Colonic mucosa (tissue), 4 donors: ENCODE data around the gene FGF23. TPM values are rescaled to one million over a fixed set of nuclear protein-coding genes. Genes with fewer than 3 reads are reported as not detected.

ENCODE experiments used
- DNase-seq: peaks from one replicate; pipeline ENCODE4 v3.0.0-alpha.2; 2020
- H3K27ac ChIP-seq: fragments of 200-600 bp; one replicate; pipeline ENCODE4 v1.8.0; 2021
- H3K27me3 ChIP-seq: fragments of 200-600 bp; one replicate; pipeline ENCODE4 v1.8.0; 2021
- H3K36me3 ChIP-seq: fragments of 200-600 bp; one replicate; pipeline ENCODE4 v1.8.0; 2021
- H3K4me1 ChIP-seq: fragments of 200-600 bp; one replicate; pipeline ENCODE4 v1.8.0; 2021; ENCODE audit warnings: mild to moderate bottlenecking
- H3K4me3 ChIP-seq: fragments of 200-600 bp; one replicate; pipeline ENCODE4 v1.8.0; 2021
- H3K9ac ChIP-seq, 2 donors: one replicate each; pipeline ENCODE4 v1.7.0; 2013; ENCODE audit warnings: control low read depth in 2 of 2, low read depth in 2 of 2, low read length in 2 of 2
- H3K9me3 ChIP-seq: fragments of 200-600 bp; one replicate; pipeline ENCODE4 v1.8.0; 2021
- intact Hi-C: fragments of 100-400 bp; cut with DNase I; formaldehyde crosslinking; loops from one replicate; pipeline ENCODE4 v1.14.1; 2022
- total RNA-seq, 2 donors: library from RNA; stranded (reverse); fragmentation: NEBNext Ultra II Directional in 1 of 2; extraction: Animal tissue kit (Norgen Biotek cat#: 25700) in 1 of 2; gene quantifications; one replicate each; pipeline ENCODE4 v1.2.1, GENCODE V29; 2021
- TF ChIP-seq, protein P1 (sequence below): fragments of 200-600 bp; IDR thresholded peaks from one replicate; pipeline ENCODE4 v1.8.0; 2022; ENCODE audit warnings: antibody characterized with exemption, mild to moderate bottlenecking
- donor health status: healthy.
- donor health status: DM: no; HTN: no; CAD: no.
- donor health status: DM: no; HTN: no; CAD: no.

The FGF23 gene
- total RNA-seq, 2 donors from 2014 or later: not detected

DNA sequence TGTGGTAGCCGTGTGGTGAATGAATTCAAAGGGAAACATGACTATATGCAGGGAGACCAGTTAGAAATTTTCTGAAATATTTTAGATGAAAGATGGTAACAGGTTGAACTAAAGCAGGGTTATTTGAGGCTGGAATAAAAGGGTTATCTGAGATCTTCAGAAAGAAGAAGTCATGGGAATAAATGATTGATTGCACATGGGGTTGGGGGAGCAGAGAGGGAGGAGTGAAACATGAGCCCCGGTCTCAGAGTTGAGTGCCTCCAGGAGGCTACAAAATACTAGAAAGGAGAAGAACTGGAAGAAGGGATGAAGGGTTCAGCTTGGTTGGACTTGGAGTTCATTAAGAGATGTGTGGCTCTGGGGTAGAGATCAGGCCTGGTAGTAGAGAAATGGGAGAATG, 16.3 kb upstream of the FGF23 start:
- Histone ChIP-seq H3K36me3 (no peaks in the 10 kb centered on the region), H3K4me3 (no peak overlapping the region), H3K27ac (no peak overlapping the region), H3K4me1 (no peaks in the 10 kb centered on the region), H3K9me3 (no peaks in the 10 kb centered on the region), H3K27me3 (no peaks in the 10 kb centered on the region), H3K9ac (no peak overlapping the region)
- TF ChIP-seq, protein P1, sequence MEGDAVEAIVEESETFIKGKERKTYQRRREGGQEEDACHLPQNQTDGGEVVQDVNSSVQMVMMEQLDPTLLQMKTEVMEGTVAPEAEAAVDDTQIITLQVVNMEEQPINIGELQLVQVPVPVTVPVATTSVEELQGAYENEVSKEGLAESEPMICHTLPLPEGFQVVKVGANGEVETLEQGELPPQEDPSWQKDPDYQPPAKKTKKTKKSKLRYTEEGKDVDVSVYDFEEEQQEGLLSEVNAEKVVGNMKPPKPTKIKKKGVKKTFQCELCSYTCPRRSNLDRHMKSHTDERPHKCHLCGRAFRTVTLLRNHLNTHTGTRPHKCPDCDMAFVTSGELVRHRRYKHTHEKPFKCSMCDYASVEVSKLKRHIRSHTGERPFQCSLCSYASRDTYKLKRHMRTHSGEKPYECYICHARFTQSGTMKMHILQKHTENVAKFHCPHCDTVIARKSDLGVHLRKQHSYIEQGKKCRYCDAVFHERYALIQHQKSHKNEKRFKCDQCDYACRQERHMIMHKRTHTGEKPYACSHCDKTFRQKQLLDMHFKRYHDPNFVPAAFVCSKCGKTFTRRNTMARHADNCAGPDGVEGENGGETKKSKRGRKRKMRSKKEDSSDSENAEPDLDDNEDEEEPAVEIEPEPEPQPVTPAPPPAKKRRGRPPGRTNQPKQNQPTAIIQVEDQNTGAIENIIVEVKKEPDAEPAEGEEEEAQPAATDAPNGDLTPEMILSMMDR: no peak
- no peak for DNase-seq
- intact Hi-C loops: no loop called here

DNA sequence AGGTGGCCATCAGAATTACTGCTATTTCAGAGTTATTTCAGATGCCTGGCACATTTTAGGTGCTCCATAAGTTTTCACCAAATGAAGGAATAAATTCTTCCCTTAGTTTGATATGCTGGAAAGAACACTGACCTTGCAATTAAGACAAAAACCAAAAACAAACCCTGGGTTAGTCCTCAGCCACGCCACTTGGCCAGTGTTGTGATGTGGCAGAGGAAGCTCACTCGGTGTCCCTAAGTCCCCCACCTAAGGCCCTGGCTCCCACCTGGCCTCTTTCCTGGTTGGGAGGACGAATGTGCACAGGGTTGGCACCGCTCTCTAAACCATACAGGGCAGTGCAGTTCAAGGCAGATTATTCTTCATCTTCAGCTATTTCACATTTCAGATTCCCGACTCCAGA, 13.7 kb upstream of the FGF23 start:
- Histone ChIP-seq H3K27ac (no peak overlapping the region), H3K36me3 (no peaks in the 10 kb centered on the region), H3K4me1 (no peaks in the 10 kb centered on the region), H3K27me3 (no peaks in the 10 kb centered on the region), H3K9me3 (no peaks in the 10 kb centered on the region), H3K4me3 (no peak overlapping the region), H3K9ac (no peak overlapping the region)
- no peak for DNase-seq
- intact Hi-C loops: no loop called here
- TF ChIP-seq, protein P1: no peak

DNA sequence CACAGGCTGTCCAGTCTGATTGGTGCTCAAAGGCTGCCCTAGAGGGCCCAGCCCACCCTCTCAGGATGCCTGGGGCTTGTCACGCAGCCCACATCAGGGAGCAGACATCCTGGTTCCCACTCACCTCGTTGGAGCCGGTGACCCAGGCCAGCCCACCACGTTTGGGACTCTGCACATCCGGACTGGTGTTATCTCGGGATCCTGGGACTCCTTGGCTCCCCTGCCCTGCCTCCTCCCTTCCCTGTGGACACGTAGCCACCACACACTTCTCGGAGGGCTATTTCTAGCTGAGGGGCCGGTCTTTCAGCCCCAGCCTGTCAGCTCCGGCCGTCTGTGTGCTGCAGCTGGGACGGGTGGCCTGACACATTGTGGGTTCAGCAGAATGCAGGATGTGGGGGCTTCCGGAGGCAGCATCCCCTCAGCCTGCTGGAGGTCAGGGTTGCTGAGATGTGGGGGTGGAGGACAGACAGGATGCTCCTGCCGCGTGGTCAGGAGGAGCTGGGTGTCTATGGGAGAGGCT, 12.8 kb upstream of the FGF23 start:
- no peak overlapping the region for H3K4me3 ChIP-seq
- H3K9me3 ChIP-seq: no peaks in the 10 kb centered on the region
- DNase-seq: no peak
- no peak overlapping the region for H3K9ac ChIP-seq
- no peaks in the 10 kb centered on the region for H3K36me3 ChIP-seq
- TF ChIP-seq, protein P1: no peak
- H3K4me1 ChIP-seq: no peaks in the 10 kb centered on the region
- no peaks in the 10 kb centered on the region for H3K27me3 ChIP-seq
- no peak overlapping the region for H3K27ac ChIP-seq
- intact Hi-C loops: no loop called here

DNA sequence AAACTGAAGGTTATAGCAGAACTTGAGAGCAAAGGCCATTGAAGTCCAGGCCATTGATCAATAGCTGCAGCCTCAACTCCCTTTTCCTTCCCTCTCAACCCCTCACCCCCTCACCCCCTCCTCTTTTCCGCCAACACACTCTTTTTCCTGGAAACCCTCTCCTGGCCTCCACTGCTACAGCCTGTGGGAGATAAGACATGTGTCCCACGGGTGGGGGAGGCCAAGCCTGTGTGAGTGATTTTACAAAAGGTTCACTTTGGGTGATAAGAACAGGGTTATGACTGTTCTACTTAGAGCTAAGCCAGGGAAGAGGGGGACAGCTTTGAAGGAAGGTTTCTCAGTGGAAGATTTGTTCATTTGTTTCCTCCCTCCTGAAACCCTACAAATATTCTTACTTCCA, 9.2 kb upstream of the FGF23 start:
- no peak for DNase-seq
- H3K27me3 ChIP-seq: no peaks in the 10 kb centered on the region
- no peak overlapping the region for H3K27ac ChIP-seq
- intact Hi-C loops: no loop called here
- no peak overlapping the region for H3K4me3 ChIP-seq
- no peak overlapping the region for H3K9ac ChIP-seq
- TF ChIP-seq, protein P1: no peak
- no peaks in the 10 kb centered on the region for H3K9me3 ChIP-seq
- H3K4me1 ChIP-seq: no peaks in the 10 kb centered on the region
- no peaks in the 10 kb centered on the region for H3K36me3 ChIP-seq

DNA sequence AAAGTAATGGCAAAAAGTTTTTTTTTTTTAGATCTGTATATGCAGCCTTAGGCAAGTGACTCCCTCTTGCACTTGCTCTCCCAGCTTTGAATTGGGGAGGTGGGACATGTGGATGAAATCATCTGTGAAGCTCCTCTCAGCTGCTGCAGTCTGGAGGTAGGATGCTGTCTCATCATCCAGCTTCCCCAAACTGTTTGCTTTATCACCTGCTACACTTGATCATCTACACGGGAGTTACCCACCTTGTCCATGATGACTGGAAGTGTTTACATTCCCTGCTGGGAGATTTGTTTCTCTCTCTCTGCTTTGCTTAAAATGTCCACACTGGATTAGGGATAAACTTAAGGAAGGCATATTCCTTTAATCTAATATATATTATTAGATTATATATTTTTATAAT, 8.5 kb upstream of the FGF23 start:
- Histone ChIP-seq H3K9ac (no peak overlapping the region), H3K36me3 (no peaks in the 10 kb centered on the region), H3K4me3 (no peak overlapping the region), H3K27me3 (no peaks in the 10 kb centered on the region), H3K4me1 (no peaks in the 10 kb centered on the region), H3K9me3 (no peaks in the 10 kb centered on the region), H3K27ac (no peak overlapping the region)
- DNase-seq: no peak
- TF ChIP-seq, protein P1: no peak
- intact Hi-C loops: no loop called here
